Astrocyte (in vitro differentiated cells and primary cell): Measurements from ENCODE around the gene GGCX.

Experiments used
- CTCF ChIP-seq: IDR thresholded peaks from 2 replicates; pipeline ENCODE4 v1.5.1; 2011; ENCODE audit warnings: low read depth, mild to moderate bottlenecking, inconsistent platforms, low read length, moderate library complexity; ENCODE audit not compliant: insufficient read depth
- EZH2 ChIP-seq: IDR thresholded peaks from 2 replicates; pipeline ENCODE4 v1.6.1; 2012; ENCODE audit warnings: mild to moderate bottlenecking, low read length, inconsistent platforms; ENCODE audit not compliant: insufficient read depth

GRCh38 chr2:85549095-85549494 is 12.2 kb downstream of the GGCX start:
- TF ChIP-seq CTCF, result no peak
- TF ChIP-seq EZH2, result no peak
